Kidney (tissue), 14 donors: ENCODE measurements around the gene ASAP2. TPM values are rescaled to one million over a fixed set of nuclear protein-coding genes. Genes with fewer than 3 reads are reported as not detected.

Experiments
- DNase-seq, 5 donors: peaks; one replicate each; pipeline ENCODE4 v3.0.0-alpha.2; 2013 to 2020
- FAIRE-seq: peaks from 2 replicates; lab custom pipeline; 2012; peaks lifted over from hg19 to GRCh38; lab: Jason Lieb, UNC
- H3K27ac ChIP-seq, 2 donors: one replicate each; pipeline ENCODE4 v1.7.0; 2013; ENCODE audit warnings: low read depth in 2 of 2, low read length in 2 of 2, inconsistent platforms in 1 of 2
- H3K27me3 ChIP-seq: one replicate; pipeline ENCODE4 v1.7.1; 2013; ENCODE audit warnings: low read length, inconsistent platforms; ENCODE audit not compliant: control insufficient read depth, insufficient read depth
- H3K36me3 ChIP-seq, 3 donors: one replicate each; pipeline versions ENCODE4 v1.7.0 to v1.7.1; 2013; ENCODE audit warnings: low read length in 3 of 3, control low read depth in 1 of 3, inconsistent platforms in 1 of 3; ENCODE audit not compliant: insufficient read depth in 3 of 3, control insufficient read depth in 2 of 3
- H3K4me1 ChIP-seq, 3 donors: one replicate each; pipeline versions ENCODE4 v1.7.0 to v1.7.1; 2013; ENCODE audit warnings: low read length in 3 of 3, inconsistent platforms in 1 of 3, low read depth in 1 of 3; ENCODE audit not compliant: control insufficient read depth in 2 of 3, insufficient read depth in 2 of 3
- H3K4me3 ChIP-seq, 3 donors: one replicate each; pipeline versions ENCODE4 v1.7.0 to v1.8.1; 2013; ENCODE audit warnings: low read length in 3 of 3, control low read depth in 1 of 3, inconsistent platforms in 1 of 3
- H3K9ac ChIP-seq, 3 donors: one replicate each; pipeline versions ENCODE4 v1.7.0 to v1.7.1; 2013; ENCODE audit warnings: low read length in 3 of 3, control low read depth in 1 of 3, inconsistent platforms in 1 of 3
- H3K9me3 ChIP-seq, 3 donors: one replicate each; pipeline versions ENCODE4 v1.7.0 to v1.7.1; 2013; ENCODE audit warnings: low read length in 3 of 3, control low read depth in 1 of 3, inconsistent platforms in 1 of 3; ENCODE audit not compliant: control insufficient read depth in 2 of 3, insufficient read depth in 1 of 3
- CTCF ChIP-seq: IDR thresholded peaks from 3 replicates; pipeline ENCODE4 v1.5.1; 2012; ENCODE audit warnings: mild to moderate bottlenecking, moderate library complexity, borderline replicate concordance; ENCODE audit not compliant: insufficient read depth; ENCODE audit errors: extremely low read depth
- intact Hi-C: fragments of 100-400 bp; cut with DNase I; formaldehyde crosslinking; loops from one replicate; pipeline ENCODE4 v1.11.1; 2022
- polyA plus RNA-seq: library from polyadenylated mRNA; stranded (reverse); fragments of 350-450 nt; fragmentation: Illumina TruSeq; extraction: RNeasy Lipid Tissue Mini Kit (QIAGEN cat#74804); gene quantifications from one replicate; pipeline ENCODE4 v1.2.3, GENCODE V29; 2014; ENCODE audit warnings: low read depth, low replicate concordance; ENCODE audit not compliant: insufficient read depth
- total RNA-seq: library from RNA; stranded (reverse); fragmentation: NEBNext Ultra II Directional; extraction: Animal tissue kit (Norgen Biotek cat#: 25700); gene quantifications from one replicate; pipeline ENCODE4 v1.2.1, GENCODE V29; 2021
- donor health status: control.
- donor health status: control.
- donor health status: control.
- donor health status: control.
- donor health status: control.
- donor health status: DM: yes; HTN: yes; CAD: no.
- donor health status: Normal renal cell carcinoma (clear cell type).

ASAP2 gene
- total and polyA plus RNA-seq, 2 donors from 2014 or later = 26.2 to 54.8 TPM

- no peak overlapping the region for H3K4me3 ChIP-seq
- peaks cover 2 to 38% (median 36%) of the 10 kb centered on the region in 3 donors for H3K4me1 ChIP-seq
- intact Hi-C loops = no loop called here
Observed at GRCh38 chr2:9212010-9212635, 5.5 kb downstream of the ASAP2 start.

GRCh38 chr2:9212661-9213411 is 6.2 kb downstream of the ASAP2 start:
- peak overlapping the region in 1 of 3 donors; percentile 2 for H3K4me3 ChIP-seq
- peak overlapping the region in 1 of 3 donors; percentile 22 for H3K9ac ChIP-seq
- peak overlapping the region; percentile 49 to 75 for H3K27ac ChIP-seq
- intact Hi-C loops = no loop called here
- no peak for TF ChIP-seq CTCF
- H3K9me3 ChIP-seq = no peaks in the 10 kb centered on the region
- FAIRE-seq (no peak), DNase-seq (peak in 1 of 5 donors; percentile 35)
- no peaks in the 10 kb centered on the region for H3K27me3 ChIP-seq
- H3K4me1 ChIP-seq = peaks cover 2 to 39% (median 37%) of the 10 kb centered on the region in 3 donors
- no peaks in the 10 kb centered on the region for H3K36me3 ChIP-seq

More at GRCh38 chr2:9212010-9212635, 5.5 kb downstream of the ASAP2 start:
- no peaks in the 10 kb centered on the region for H3K27me3 ChIP-seq
- no peaks in the 10 kb centered on the region for H3K9me3 ChIP-seq
- peak overlapping the region; percentile 49 to 76 for H3K27ac ChIP-seq
- no peaks in the 10 kb centered on the region for H3K36me3 ChIP-seq
- TF ChIP-seq CTCF = no peak
- FAIRE-seq = no peak
- H3K9ac ChIP-seq = peak overlapping the region in 1 of 3 donors; percentile 22
- DNase-seq = peak in 1 of 5 donors; percentile 24

GRCh38 chr2:9213477-9214051 is 7.0 kb downstream of the ASAP2 start:
- FAIRE-seq (no peak), DNase-seq (peak in 1 of 5 donors; percentile 13)
- H3K27me3 ChIP-seq = no peaks in the 10 kb centered on the region
- peak overlapping the region; percentile 49 to 75 for H3K27ac ChIP-seq
- H3K9ac ChIP-seq = peak overlapping the region in 1 of 3 donors; percentile 22
- intact Hi-C loops = no loop called here
- H3K4me1 ChIP-seq = peaks cover 1 to 42% (median 34%) of the 10 kb centered on the region in 3 donors
- no peaks in the 10 kb centered on the region for H3K36me3 ChIP-seq
- H3K9me3 ChIP-seq = no peaks in the 10 kb centered on the region
- TF ChIP-seq CTCF = no peak
- H3K4me3 ChIP-seq = peak overlapping the region in 1 of 3 donors; percentile 2
